ENCODE results near the gene MCHR1. TPM values are rescaled to one million over a fixed set of nuclear protein-coding genes. Genes with fewer than 3 reads are reported as not detected.

Gene MCHR1
- total RNA-seq, 1 experiment from 2014 or later = 0.24 TPM

DNA sequence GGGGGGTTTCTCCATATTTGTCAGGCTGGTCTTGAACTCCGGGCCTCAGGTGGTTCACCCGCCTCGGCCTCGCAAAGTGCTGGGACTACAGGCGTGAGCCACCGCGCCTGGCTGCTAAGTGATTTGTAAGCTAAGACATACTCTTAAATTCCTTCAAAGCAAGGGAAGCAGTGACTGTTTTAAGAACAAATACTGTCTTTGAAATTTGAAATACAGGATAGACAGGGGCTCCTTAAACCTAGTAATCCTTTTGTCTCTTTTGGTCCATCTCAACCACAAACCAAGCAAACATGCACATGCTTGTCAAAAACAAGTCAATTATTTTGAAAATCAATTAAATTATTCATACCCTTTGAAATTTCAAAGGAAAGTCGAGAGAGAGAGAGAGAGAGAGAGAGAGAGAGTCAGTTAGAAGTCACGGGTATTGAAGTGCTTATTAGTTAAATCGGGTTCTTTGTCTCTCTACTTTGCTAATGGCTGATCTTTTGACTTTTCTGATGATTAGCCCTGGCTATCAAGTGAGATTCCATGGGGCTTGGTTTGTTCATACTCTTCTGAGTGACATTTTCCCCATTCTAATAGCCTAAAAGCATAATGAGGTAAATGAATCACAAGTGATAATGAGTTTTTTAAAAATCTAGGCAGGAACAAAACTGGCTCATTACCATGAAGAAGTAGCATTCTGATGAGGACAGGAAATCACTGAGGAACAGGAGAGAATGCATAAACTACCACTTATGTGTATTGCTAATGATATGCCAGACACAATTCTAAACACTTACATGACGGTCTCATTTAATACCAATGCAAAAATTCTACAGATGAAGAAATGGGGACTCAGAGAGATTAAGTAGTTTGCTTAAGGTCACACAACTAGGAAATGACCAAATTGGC lies 48.0 kb downstream of the MCHR1 start:
- Histone ChIP-seq H3K27me3 (ENCODE audit: insufficient read depth, low read depth) (no peaks in the 10 kb centered on the region), H3K4me2 (no peak overlapping the region), H3K27ac (no peak overlapping the region), H2AFZ (no peak overlapping the region), H3K36me3 (ENCODE audit: low read depth) (no peaks in the 10 kb centered on the region), H3K4me3 (no peak overlapping the region), H4K20me1 (ENCODE audit: insufficient read depth) (no peaks in the 10 kb centered on the region), H3K4me1 (replicated peaks; ENCODE audit: insufficient read depth) (peaks cover 11% of the 10 kb centered on the region), H3K9me2 (ENCODE audit: insufficient read depth) (no peaks in the 10 kb centered on the region), H3K9me3 (ENCODE audit: insufficient read depth, low read depth) (no peaks in the 10 kb centered on the region), H3F3A (ENCODE audit: insufficient read depth, low read depth) (peaks cover 15% of the 10 kb centered on the region), H3K79me2 (ENCODE audit: low read depth) (no peaks in the 10 kb centered on the region)
- intact Hi-C loops (cut with micrococcal nuclease; ENCODE audit: unreplicated experiment) = no loop called here
- no TSS peak for BruUV-seq (replicated peaks)
- CTCF ChIA-PET = no interaction called here
- POLR2A ChIA-PET (ENCODE audit: unreplicated experiment) = interaction anchor here (0.7 kb wide), 1 partner anchor 26 kb away, joined by 4 read pairs; no protein-coding TSS in a partner anchor
- TF ChIP-seq EZH2 (IDR thresholded peaks at IDR 0.05; ENCODE audit: low read depth) = no peak
- TF ChIP-seq, protein P1, sequence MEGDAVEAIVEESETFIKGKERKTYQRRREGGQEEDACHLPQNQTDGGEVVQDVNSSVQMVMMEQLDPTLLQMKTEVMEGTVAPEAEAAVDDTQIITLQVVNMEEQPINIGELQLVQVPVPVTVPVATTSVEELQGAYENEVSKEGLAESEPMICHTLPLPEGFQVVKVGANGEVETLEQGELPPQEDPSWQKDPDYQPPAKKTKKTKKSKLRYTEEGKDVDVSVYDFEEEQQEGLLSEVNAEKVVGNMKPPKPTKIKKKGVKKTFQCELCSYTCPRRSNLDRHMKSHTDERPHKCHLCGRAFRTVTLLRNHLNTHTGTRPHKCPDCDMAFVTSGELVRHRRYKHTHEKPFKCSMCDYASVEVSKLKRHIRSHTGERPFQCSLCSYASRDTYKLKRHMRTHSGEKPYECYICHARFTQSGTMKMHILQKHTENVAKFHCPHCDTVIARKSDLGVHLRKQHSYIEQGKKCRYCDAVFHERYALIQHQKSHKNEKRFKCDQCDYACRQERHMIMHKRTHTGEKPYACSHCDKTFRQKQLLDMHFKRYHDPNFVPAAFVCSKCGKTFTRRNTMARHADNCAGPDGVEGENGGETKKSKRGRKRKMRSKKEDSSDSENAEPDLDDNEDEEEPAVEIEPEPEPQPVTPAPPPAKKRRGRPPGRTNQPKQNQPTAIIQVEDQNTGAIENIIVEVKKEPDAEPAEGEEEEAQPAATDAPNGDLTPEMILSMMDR (conservative IDR thresholded peaks at IDR 0.05) = no peak
- no peak for DNase-seq

DNA sequence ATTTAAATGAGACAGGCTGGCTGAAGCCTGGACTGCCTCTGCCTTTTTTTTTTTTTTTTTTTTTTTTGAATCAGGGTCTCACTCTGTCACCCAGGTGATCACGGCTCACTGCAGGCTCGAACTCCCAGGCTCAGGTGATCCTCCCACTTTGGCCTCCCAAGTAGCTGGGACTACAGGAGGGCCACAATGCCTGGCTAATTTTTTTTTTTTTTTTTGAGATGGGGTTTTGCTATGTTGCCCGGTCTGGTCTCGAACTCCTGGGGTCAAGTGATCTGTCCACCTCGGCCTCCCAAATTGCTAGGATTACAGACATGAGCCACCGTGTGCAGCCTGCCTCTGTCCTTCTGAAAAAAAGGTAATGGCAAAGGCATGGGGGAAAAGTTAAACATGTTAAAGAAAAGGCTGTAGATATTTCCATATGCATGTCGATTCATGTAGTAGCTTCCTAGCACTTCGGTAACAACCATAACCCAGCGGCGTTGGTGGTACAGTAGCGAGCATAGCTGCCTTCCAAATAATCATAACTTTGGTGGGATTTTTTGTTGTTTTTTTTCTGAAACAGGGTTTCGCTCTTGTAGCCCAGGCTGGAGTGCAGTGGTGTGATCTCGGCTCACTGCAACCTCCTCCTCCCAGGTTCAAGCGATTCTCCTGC lies 48.8 kb downstream of the MCHR1 start:
- Histone ChIP-seq H2AFZ (no peak overlapping the region), H3K27me3 (ENCODE audit: insufficient read depth, low read depth) (no peaks in the 10 kb centered on the region), H3K4me3 (no peak overlapping the region), H3F3A (ENCODE audit: insufficient read depth, low read depth) (peaks cover 22% of the 10 kb centered on the region), H3K9me3 (ENCODE audit: insufficient read depth, low read depth) (no peaks in the 10 kb centered on the region), H3K4me1 (replicated peaks; ENCODE audit: insufficient read depth) (peaks cover 19% of the 10 kb centered on the region), H3K9me2 (ENCODE audit: insufficient read depth) (no peaks in the 10 kb centered on the region), H3K27ac (no peak overlapping the region), H3K4me2 (no peak overlapping the region), H3K36me3 (ENCODE audit: low read depth) (no peaks in the 10 kb centered on the region), H4K20me1 (ENCODE audit: insufficient read depth) (no peaks in the 10 kb centered on the region), H3K79me2 (ENCODE audit: low read depth) (no peaks in the 10 kb centered on the region)
- ChIA-PET POLR2A (ENCODE audit: unreplicated experiment) (no interaction called here), CTCF (no interaction called here)
- no TSS peak for BruUV-seq (replicated peaks)
- intact Hi-C loops (cut with micrococcal nuclease; ENCODE audit: unreplicated experiment) = no loop called here
- TF ChIP-seq, protein P1 (conservative IDR thresholded peaks at IDR 0.05) = no peak
- DNase-seq = no peak

- H3K4me1 ChIP-seq (replicated peaks; ENCODE audit: insufficient read depth) = peaks cover 26% of the 10 kb centered on the region
- intact Hi-C loops (cut with micrococcal nuclease; ENCODE audit: unreplicated experiment) = no loop called here
- H3K9me3 ChIP-seq (ENCODE audit: insufficient read depth, low read depth) = no peaks in the 10 kb centered on the region
- BruUV-seq (replicated peaks) = no TSS peak
- peaks cover 25% of the 10 kb centered on the region for H3F3A ChIP-seq (ENCODE audit: insufficient read depth, low read depth)
- no peak overlapping the region for H3K27ac ChIP-seq
- no peak for DNase-seq
- H3K4me3 ChIP-seq = no peak overlapping the region
- ChIA-PET CTCF (no interaction called here), POLR2A (ENCODE audit: unreplicated experiment) (no interaction called here)
- no peak overlapping the region for H2AFZ ChIP-seq
- H3K27me3 ChIP-seq (ENCODE audit: insufficient read depth, low read depth) = no peaks in the 10 kb centered on the region
- no peaks in the 10 kb centered on the region for H3K79me2 ChIP-seq (ENCODE audit: low read depth)
- no peaks in the 10 kb centered on the region for H3K36me3 ChIP-seq (ENCODE audit: low read depth)
- no peak overlapping the region for H3K4me2 ChIP-seq
- H3K9me2 ChIP-seq (ENCODE audit: insufficient read depth) = no peaks in the 10 kb centered on the region
- TF ChIP-seq, protein P1 (conservative IDR thresholded peaks at IDR 0.05) = no peak
- TF ChIP-seq EZH2 (IDR thresholded peaks at IDR 0.05; ENCODE audit: low read depth) = no peak
- H4K20me1 ChIP-seq (ENCODE audit: insufficient read depth) = no peaks in the 10 kb centered on the region
These were observed 49.5 kb downstream of the MCHR1 start for GRCh38 chr22:40728731-40729189.

Data from PC-9 (cell line).